ENCODE data around the gene PRORP. TPM values are rescaled to one million over a fixed set of nuclear protein-coding genes. Genes with fewer than 3 reads are reported as not detected.
"Not testable (repeated sequence)": the region's sequence is repeated elsewhere in the genome, so short reads cannot be mapped to it uniquely, and the experiment has no call there.

PRORP gene
- polyA plus RNA-seq, 1 experiment, result 33.4 TPM

DNA sequence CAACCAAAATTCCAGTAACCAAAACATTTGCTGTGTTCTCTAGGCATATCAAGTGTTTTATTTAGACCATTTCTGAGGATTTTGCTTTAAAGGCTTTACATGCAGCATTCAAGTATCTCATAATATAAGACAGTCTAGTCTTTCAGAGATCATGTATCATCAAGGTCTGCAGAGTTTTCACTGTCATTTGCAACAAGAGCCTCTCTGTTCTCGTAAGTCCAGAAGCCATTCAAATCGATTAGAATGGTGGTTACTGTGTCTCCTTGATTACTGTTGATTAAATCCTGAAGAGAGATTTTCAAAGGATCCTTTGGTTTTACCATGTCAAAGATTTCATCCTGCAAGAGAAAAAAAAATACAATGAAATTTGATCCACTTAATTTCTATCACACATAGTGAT is 36.9 kb upstream of the PRORP start:
- no peak for DNase-seq (ENCODE audit: low read depth)
- ChIA-PET CTCF (interaction anchor here (0.5 kb wide), 1 partner anchor 337 kb away, joined by 3 read pairs; no protein-coding TSS in a partner anchor), POLR2A (no interaction called here)
- Histone ChIP-seq H3K4me3 (ENCODE audit: low read depth, low read length) (no peak overlapping the region), H3K36me3 (ENCODE audit: control insufficient read depth, insufficient read depth, low read length) (peaks cover 2% of the 10 kb centered on the region; the same call in 1 of the 2 replicates), H3K27me3 (ENCODE audit: control insufficient read depth, insufficient read depth, low read length) (no peaks in the 10 kb centered on the region)
- TF ChIP-seq, protein P1, sequence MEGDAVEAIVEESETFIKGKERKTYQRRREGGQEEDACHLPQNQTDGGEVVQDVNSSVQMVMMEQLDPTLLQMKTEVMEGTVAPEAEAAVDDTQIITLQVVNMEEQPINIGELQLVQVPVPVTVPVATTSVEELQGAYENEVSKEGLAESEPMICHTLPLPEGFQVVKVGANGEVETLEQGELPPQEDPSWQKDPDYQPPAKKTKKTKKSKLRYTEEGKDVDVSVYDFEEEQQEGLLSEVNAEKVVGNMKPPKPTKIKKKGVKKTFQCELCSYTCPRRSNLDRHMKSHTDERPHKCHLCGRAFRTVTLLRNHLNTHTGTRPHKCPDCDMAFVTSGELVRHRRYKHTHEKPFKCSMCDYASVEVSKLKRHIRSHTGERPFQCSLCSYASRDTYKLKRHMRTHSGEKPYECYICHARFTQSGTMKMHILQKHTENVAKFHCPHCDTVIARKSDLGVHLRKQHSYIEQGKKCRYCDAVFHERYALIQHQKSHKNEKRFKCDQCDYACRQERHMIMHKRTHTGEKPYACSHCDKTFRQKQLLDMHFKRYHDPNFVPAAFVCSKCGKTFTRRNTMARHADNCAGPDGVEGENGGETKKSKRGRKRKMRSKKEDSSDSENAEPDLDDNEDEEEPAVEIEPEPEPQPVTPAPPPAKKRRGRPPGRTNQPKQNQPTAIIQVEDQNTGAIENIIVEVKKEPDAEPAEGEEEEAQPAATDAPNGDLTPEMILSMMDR (IDR thresholded peaks at IDR 0.05; ENCODE audit: insufficient read depth, low read depth, low read length), result no peak

GRCh38 chr14:35088514-35088913 is 33.8 kb upstream of the PRORP start:
- ChIA-PET POLR2A (no interaction called here), CTCF (no interaction called here)
- H3K4me3 ChIP-seq (ENCODE audit: low read depth, low read length), result no peak overlapping the region
- H3K36me3 ChIP-seq (ENCODE audit: control insufficient read depth, insufficient read depth, low read length), result peaks cover under 1% of the 10 kb centered on the region; the same call in 1 of the 2 replicates
- no peaks in the 10 kb centered on the region for H3K27me3 ChIP-seq (ENCODE audit: control insufficient read depth, insufficient read depth, low read length)
- DNase-seq (ENCODE audit: low read depth), result no peak
- TF ChIP-seq, protein P1 (IDR thresholded peaks at IDR 0.05; ENCODE audit: insufficient read depth, low read depth, low read length), result no peak

GRCh38 chr14:35094645-35095044 is 27.7 kb upstream of the PRORP start:
- POLR2A ChIA-PET, result not testable (repeated sequence)

DNA sequence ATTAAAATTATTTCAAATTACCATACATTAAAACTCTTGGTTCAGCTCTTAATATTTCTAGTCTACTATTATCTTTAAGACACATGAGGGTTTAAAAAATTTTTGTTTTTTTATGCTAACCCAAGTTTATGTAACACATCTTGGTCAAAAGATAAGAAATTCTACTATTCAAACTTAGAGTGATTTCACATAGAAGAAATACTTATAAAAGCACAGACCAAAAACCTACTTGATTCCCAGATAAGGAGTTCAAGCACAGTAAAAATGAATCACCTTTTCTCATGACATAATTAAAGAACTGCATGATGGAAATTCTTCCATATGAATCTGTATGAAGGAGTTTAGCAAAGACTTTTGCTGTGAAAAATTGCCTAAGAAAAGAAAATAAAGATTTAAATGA is 14.5 kb upstream of the PRORP start:
- H3K36me3 ChIP-seq (ENCODE audit: control insufficient read depth, insufficient read depth, low read length), result peaks cover 6% of the 10 kb centered on the region
- H3K27me3 ChIP-seq (ENCODE audit: control insufficient read depth, insufficient read depth, low read length), result no peaks in the 10 kb centered on the region
- CTCF ChIA-PET, result no interaction called here
- no peak for DNase-seq (ENCODE audit: low read depth)
- POLR2A ChIA-PET, result no interaction called here
- TF ChIP-seq, protein P1 (IDR thresholded peaks at IDR 0.05; ENCODE audit: insufficient read depth, low read depth, low read length), result no peak
- H3K4me3 ChIP-seq (ENCODE audit: low read depth, low read length), result no peak overlapping the region

More at GRCh38 chr14:35094645-35095044, 27.7 kb upstream of the PRORP start:
- CTCF ChIA-PET; H3K36me3 ChIP-seq (ENCODE audit: control insufficient read depth, insufficient read depth, low read length); H3K27me3 ChIP-seq (ENCODE audit: control insufficient read depth, insufficient read depth, low read length); DNase-seq (ENCODE audit: low read depth); H3K4me3 ChIP-seq (ENCODE audit: low read depth, low read length): not testable (repeated sequence)

DNA sequence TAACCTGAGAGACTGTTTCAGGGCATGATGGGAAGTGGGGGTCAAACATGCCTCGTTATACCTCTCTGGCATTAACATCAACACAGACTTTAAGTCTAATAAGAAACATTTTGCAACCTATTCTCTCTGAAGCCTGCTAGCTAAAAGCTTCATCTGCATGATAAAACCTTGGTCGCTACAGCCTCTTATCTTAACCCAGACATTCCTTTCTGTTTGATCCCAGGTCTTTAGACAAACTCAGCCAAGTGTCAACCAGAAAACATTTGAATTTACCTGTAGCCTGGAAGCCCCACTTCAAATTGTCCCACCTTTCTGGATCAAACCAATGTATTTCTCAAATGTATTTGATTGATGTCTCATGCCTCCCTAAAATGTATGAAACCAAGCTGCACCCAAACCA is 9.7 kb upstream of the PRORP start:
- ChIA-PET CTCF (no interaction called here), POLR2A (no interaction called here)
- TF ChIP-seq, protein P1 (IDR thresholded peaks at IDR 0.05; ENCODE audit: insufficient read depth, low read depth, low read length), result no peak
- Histone ChIP-seq H3K27me3 (ENCODE audit: control insufficient read depth, insufficient read depth, low read length) (no peaks in the 10 kb centered on the region), H3K4me3 (ENCODE audit: low read depth, low read length) (no peak overlapping the region), H3K36me3 (ENCODE audit: control insufficient read depth, insufficient read depth, low read length) (peaks cover 13% of the 10 kb centered on the region)
- DNase-seq (ENCODE audit: low read depth), result no peak

- POLR2A ChIA-PET, result no interaction called here
- TF ChIP-seq, protein P1 (IDR thresholded peaks at IDR 0.05; ENCODE audit: insufficient read depth, low read depth, low read length), result no peak
- Histone ChIP-seq H3K4me3 (ENCODE audit: low read depth, low read length) (no peak overlapping the region), H3K36me3 (ENCODE audit: control insufficient read depth, insufficient read depth, low read length) (peaks cover 13% of the 10 kb centered on the region), H3K27me3 (ENCODE audit: control insufficient read depth, insufficient read depth, low read length) (no peaks in the 10 kb centered on the region)
- CTCF ChIA-PET, result interaction anchor here (0.6 to 0.8 kb wide), 2 partner anchors 9 to 322 kb away, joined by 3 to 4 read pairs; no protein-coding TSS in a partner anchor
- no peak for DNase-seq (ENCODE audit: low read depth)
Measured at GRCh38 chr14:35113308-35113950, 8.9 kb upstream of the PRORP start.

Measured in BJ (cell line).